Testis (tissue), 3 donors: ENCODE data around the gene TNS3. TPM values are rescaled to one million over a fixed set of nuclear protein-coding genes. Genes with fewer than 3 reads are reported as not detected.
A peak's percentile ranks its signal among the peaks of the same experiment; 100 is the strongest.
"Not testable (repeated sequence)": the region's sequence is repeated elsewhere in the genome, so short reads cannot be mapped to it uniquely, and the experiment has no call there.

Source experiments
- DNase-seq: peaks from one replicate; pipeline ENCODE4 v3.0.0-alpha.2; 2019
- H3K27ac ChIP-seq, 2 donors: fragments of 200-600 bp; sonication (generic); one replicate each; pipeline ENCODE4 v1.5.1; 2019
- H3K27me3 ChIP-seq: fragments of 200-600 bp; sonication (generic); one replicate; pipeline ENCODE4 v1.5.1; 2019
- H3K36me3 ChIP-seq: fragments of 200-600 bp; sonication (generic); one replicate; pipeline ENCODE4 v1.5.1; 2017; ENCODE audit warnings: low read depth; ENCODE audit errors: missing control alignments
- H3K4me1 ChIP-seq: fragments of 200-600 bp; sonication (generic); one replicate; pipeline ENCODE4 v1.5.1; 2019
- H3K4me3 ChIP-seq, 2 donors: fragments of 200-600 bp; sonication (generic); one replicate each; pipeline ENCODE4 v1.5.1; 2017 to 2019
- H3K9me3 ChIP-seq: fragments of 200-600 bp; sonication (generic); one replicate; pipeline ENCODE4 v1.5.1; 2017
- CTCF ChIP-seq, 3 experiments: fragments of 450-650 bp in 2 of 3; fragments of 200-600 bp in 1 of 3; sonication (generic) in 1 of 3; IDR thresholded peaks; one replicate each; pipeline ENCODE4 v1.5.1; 2016 to 2019; ENCODE audit warnings: antibody characterized with exemption in 3 of 3, mild to moderate bottlenecking in 2 of 3, moderate library complexity in 1 of 3
- POLR2A ChIP-seq: fragments of 450-650 bp; IDR thresholded peaks from one replicate; pipeline ENCODE4 v1.6.1; 2017; ENCODE audit warnings: antibody characterized with exemption, mild to moderate bottlenecking, moderate library complexity
- WGBS, 2 donors: methylation state at CpG; one replicate each; pipeline ENCODE4 v1.1.5; 2018; 5-methylcytosine and 5-hydroxymethylcytosine counted together
- intact Hi-C: fragments of 100-400 bp; cut with DNase I; formaldehyde crosslinking; loops from one replicate; pipeline ENCODE4 v1.15.1; 2023; ENCODE audit warnings: low total_unique reads
- polyA plus RNA-seq: library from polyadenylated mRNA; stranded (reverse); fragments of 350-450 nt; fragmentation: Illumina TruSeq; extraction: RNeasy Lipid Tissue Mini Kit (QIAGEN cat#74804); gene quantifications from one replicate; pipeline ENCODE4 v1.2.3, GENCODE V29; 2014; ENCODE audit warnings: low read depth, low replicate concordance; ENCODE audit not compliant: insufficient read depth
- total RNA-seq, 2 donors: library from RNA; depleted of rRNA; stranded (reverse); fragments of >200 nt; gene quantifications; one replicate each; pipeline ENCODE4 v1.2.3, GENCODE V29; 2016

TNS3 gene
- total and polyA plus RNA-seq, 3 donors from 2014 or later = 28.5 to 93.5 (median 60.0) TPM

GRCh38 chr7:47542051-47542450 lies 39.9 kb downstream of the TNS3 start:
- no peak for DNase-seq
- TF ChIP-seq POLR2A (no peak), CTCF (IDR thresholded peaks at IDR 0.05) (no peak)
- 92 to 98% methylated on average over 3 of the region's 3 CpGs for WGBS, 2 donors
- peaks cover 22% of the 10 kb centered on the region for H3K4me1 ChIP-seq
- intact Hi-C loops = no loop called here
- H3K27me3 ChIP-seq = no peaks in the 10 kb centered on the region
- no peaks in the 10 kb centered on the region for H3K9me3 ChIP-seq
- no peak overlapping the region for H3K27ac ChIP-seq
- H3K36me3 ChIP-seq = no peaks in the 10 kb centered on the region
- no peak overlapping the region for H3K4me3 ChIP-seq

GRCh38 chr7:47541485-47541884 lies 40.4 kb downstream of the TNS3 start:
- intact Hi-C loops, DNase-seq, H3K27me3 ChIP-seq, H3K36me3 ChIP-seq, H3K4me3 ChIP-seq, H3K9me3 ChIP-seq, H3K27ac ChIP-seq: not testable (repeated sequence)
- whole genome bisulfite sequencing, 2 donors = 95% methylated on average over 9 of the region's 9 CpGs
- peaks cover 22% of the 10 kb centered on the region for H3K4me1 ChIP-seq

GRCh38 chr7:47540387-47541350 lies 41.2 kb downstream of the TNS3 start:
- Histone ChIP-seq H3K27me3 (no peaks in the 10 kb centered on the region), H3K27ac (peak overlapping the region; percentile 45 to 63)
- no peak for DNase-seq

GRCh38 chr7:47540053-47540386 lies 41.9 kb downstream of the TNS3 start:
- H3K27me3 ChIP-seq = no peaks in the 10 kb centered on the region
- 64 to 75% methylated on average over 4 of the region's 4 CpGs for WGBS, 2 donors
- DNase-seq = no peak
- peaks cover 29% of the 10 kb centered on the region for H3K4me1 ChIP-seq
- intact Hi-C loops = no loop called here
- H3K36me3 ChIP-seq = no peaks in the 10 kb centered on the region
- no peaks in the 10 kb centered on the region for H3K9me3 ChIP-seq
- H3K4me3 ChIP-seq = no peak overlapping the region
- H3K27ac ChIP-seq = peak overlapping the region; percentile 45 to 63
- TF ChIP-seq CTCF (IDR thresholded peaks at IDR 0.05) = no peak

More at GRCh38 chr7:47540387-47541350, 41.2 kb downstream of the TNS3 start:
- peaks cover 23% of the 10 kb centered on the region for H3K4me1 ChIP-seq
- TF ChIP-seq POLR2A (no peak), CTCF (IDR thresholded peaks at IDR 0.05) (no peak)
- no peaks in the 10 kb centered on the region for H3K9me3 ChIP-seq
- H3K4me3 ChIP-seq = no peak overlapping the region
- 82 to 87% methylated on average over 22 of the region's 22 CpGs for WGBS, 2 donors
- intact Hi-C loops = no loop called here
- no peaks in the 10 kb centered on the region for H3K36me3 ChIP-seq

- TF ChIP-seq POLR2A = no peak
- no peak for TF ChIP-seq CTCF (IDR thresholded peaks at IDR 0.05)
- peak; percentile 64 for DNase-seq
- Histone ChIP-seq H3K9me3 (no peaks in the 10 kb centered on the region), H3K4me3 (no peak overlapping the region), H3K4me1 (peaks cover 31% of the 10 kb centered on the region), H3K27me3 (no peaks in the 10 kb centered on the region), H3K27ac (peak overlapping the region; percentile 45 to 63), H3K36me3 (no peaks in the 10 kb centered on the region)
- intact Hi-C loops = no loop called here
- 78% methylated on average over 9 of the region's 9 CpGs for WGBS, 2 donors
These were observed 42.4 kb downstream of the TNS3 start for GRCh38 chr7:47539398-47540052.
